ENCODE results near the gene CTDSPL. TPM values are rescaled to one million over a fixed set of nuclear protein-coding genes. Genes with fewer than 3 reads are reported as not detected.

The CTDSPL gene
- total RNA-seq, 1 donor from 2014 or later, result not detected

DNA sequence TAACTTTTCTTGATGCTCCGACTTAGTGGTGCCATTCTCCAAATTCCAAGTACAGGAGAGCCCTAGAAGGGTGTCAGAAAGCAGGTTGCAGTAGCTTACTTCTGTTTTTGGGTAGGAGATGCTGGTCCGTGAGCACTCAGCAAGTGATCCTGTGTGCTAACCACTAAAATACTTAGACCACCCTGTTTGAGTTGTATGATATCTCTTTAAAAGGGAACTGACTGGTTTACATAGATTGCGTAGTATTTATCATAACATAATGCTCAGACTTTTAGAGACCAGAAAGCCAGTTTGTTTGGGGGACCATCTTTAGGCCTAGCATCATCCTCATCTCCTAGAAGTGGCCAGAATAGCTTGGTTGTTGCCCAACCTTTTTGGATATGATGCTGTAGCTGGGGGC, 26.7 kb downstream of the CTDSPL start:
- TF ChIP-seq, protein P1, sequence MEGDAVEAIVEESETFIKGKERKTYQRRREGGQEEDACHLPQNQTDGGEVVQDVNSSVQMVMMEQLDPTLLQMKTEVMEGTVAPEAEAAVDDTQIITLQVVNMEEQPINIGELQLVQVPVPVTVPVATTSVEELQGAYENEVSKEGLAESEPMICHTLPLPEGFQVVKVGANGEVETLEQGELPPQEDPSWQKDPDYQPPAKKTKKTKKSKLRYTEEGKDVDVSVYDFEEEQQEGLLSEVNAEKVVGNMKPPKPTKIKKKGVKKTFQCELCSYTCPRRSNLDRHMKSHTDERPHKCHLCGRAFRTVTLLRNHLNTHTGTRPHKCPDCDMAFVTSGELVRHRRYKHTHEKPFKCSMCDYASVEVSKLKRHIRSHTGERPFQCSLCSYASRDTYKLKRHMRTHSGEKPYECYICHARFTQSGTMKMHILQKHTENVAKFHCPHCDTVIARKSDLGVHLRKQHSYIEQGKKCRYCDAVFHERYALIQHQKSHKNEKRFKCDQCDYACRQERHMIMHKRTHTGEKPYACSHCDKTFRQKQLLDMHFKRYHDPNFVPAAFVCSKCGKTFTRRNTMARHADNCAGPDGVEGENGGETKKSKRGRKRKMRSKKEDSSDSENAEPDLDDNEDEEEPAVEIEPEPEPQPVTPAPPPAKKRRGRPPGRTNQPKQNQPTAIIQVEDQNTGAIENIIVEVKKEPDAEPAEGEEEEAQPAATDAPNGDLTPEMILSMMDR (IDR thresholded peaks at IDR 0.05), result no peak
- intact Hi-C loops (cut with micrococcal nuclease), result no loop called here
- DNase-seq (no peak), ATAC-seq (ENCODE audit: low read depth) (no peak)
- Mint-ChIP-seq H3K27me3 (peaks cover 15% of the 10 kb centered on the region), H3K9me3 (no peaks in the 10 kb centered on the region), H3K4me1 (no peaks in the 10 kb centered on the region), H3K4me3 (no peak overlapping the region), H3K27ac (no peak overlapping the region), H3K36me3 (ENCODE audit: low read depth) (no peaks in the 10 kb centered on the region)
- ChIA-PET CTCF (no interaction called here), POLR2A (no interaction called here)

DNA sequence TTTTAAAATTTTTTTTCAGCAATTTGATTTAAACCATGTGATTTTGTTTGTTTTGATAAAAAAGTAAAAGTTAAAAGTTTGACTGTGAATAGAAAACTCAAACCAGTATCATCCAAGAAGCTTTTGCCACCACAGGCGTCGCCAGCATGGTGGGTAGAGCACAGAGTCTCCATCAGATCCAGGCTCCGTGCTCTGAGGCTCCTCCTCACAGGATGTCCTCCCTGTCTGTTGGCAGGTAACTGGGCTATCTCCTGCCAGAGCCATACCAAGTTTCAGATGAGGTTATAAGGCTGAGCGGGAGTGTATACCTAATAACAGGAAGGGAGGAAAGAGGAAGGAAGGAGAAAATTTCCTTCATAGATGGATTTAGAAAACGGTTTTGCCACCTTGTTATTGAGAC, 28.8 kb downstream of the CTDSPL start:
- CTCF ChIA-PET, result no interaction called here
- Mint-ChIP-seq H3K4me3 (no peak overlapping the region), H3K27ac (no peak overlapping the region), H3K9me3 (no peaks in the 10 kb centered on the region), H3K4me1 (no peaks in the 10 kb centered on the region), H3K27me3 (peaks cover 4% of the 10 kb centered on the region), H3K36me3 (ENCODE audit: low read depth) (no peaks in the 10 kb centered on the region)
- ATAC-seq (ENCODE audit: low read depth), result no peak
- no peak for DNase-seq
- intact Hi-C loops (cut with micrococcal nuclease), result no loop called here
- POLR2A ChIA-PET, result no interaction called here
- TF ChIP-seq, protein P1 (IDR thresholded peaks at IDR 0.05), result no peak

DNA sequence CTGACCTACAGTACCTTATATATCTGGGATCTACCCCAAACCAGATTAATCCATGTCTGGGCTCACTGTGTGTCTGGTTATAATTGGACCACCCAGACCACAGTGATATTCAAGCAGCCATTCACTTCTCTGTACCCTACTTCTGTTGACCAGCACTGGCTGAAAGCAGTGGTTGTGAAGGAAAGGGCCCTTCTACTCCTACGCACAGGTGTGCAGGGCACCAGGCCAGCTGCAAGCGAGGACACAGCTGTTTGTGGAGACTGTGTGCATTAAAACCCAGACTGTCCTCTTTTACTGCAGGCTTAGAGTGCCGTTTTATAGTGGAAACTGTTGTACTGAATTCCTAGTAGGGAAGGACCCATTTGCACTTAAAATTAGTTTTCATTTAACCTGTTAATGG, 29.5 kb downstream of the CTDSPL start:
- POLR2A ChIA-PET, result no interaction called here
- no peaks in the 10 kb centered on the region for H3K4me1 Mint-ChIP-seq
- no peaks in the 10 kb centered on the region for H3K36me3 Mint-ChIP-seq (ENCODE audit: low read depth)
- TF ChIP-seq, protein P1 (IDR thresholded peaks at IDR 0.05), result no peak
- intact Hi-C loops (cut with micrococcal nuclease), result no loop called here
- DNase-seq, result no peak
- H3K9me3 Mint-ChIP-seq, result no peaks in the 10 kb centered on the region
- ATAC-seq (ENCODE audit: low read depth), result no peak
- H3K27ac Mint-ChIP-seq, result no peak overlapping the region
- H3K4me3 Mint-ChIP-seq, result no peak overlapping the region
- CTCF ChIA-PET, result no interaction called here
- H3K27me3 Mint-ChIP-seq, result peaks cover 4% of the 10 kb centered on the region

DNA sequence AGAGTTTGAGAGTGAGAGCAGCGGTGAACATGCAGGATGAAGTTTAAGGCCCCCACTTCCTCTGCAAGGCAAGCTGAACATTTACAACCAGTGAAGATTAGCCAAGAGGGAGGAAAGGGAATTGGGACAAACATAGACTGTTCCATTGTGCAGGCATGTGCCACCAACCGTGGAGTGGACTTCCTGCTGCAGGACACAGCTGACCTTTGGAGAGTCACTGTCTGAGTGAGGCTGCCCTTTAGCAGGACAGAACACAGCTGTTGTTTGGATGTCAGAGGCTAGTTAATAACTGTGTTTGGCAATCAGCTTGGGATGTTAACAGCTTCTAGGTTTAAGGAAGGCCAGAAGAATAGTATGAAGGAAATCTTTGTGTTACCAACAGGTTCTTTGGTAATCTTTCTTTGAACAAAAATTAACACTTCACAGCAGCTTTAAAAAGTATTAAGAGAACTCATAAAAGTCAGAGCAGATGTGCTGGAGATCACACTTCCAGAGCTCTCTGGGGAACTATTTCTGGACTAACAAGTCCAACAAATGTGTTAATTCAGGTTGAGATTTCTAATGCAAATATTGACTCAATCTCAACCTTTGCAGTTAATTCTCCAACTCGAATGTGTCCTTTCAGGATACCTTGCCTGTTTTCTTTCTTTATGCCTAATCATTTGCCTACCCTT, 31.4 kb downstream of the CTDSPL start:
- TF ChIP-seq, protein P1 (IDR thresholded peaks at IDR 0.05), result no peak
- H3K27me3 Mint-ChIP-seq, result peaks cover 4% of the 10 kb centered on the region
- intact Hi-C loops (cut with micrococcal nuclease), result no loop called here
- no peaks in the 10 kb centered on the region for H3K9me3 Mint-ChIP-seq
- no peaks in the 10 kb centered on the region for H3K4me1 Mint-ChIP-seq
- POLR2A ChIA-PET, result no interaction called here
- no peak for ATAC-seq (ENCODE audit: low read depth)
- no peak overlapping the region for H3K4me3 Mint-ChIP-seq
- no peak overlapping the region for H3K27ac Mint-ChIP-seq
- no peaks in the 10 kb centered on the region for H3K36me3 Mint-ChIP-seq (ENCODE audit: low read depth)
- no peak for DNase-seq
- CTCF ChIA-PET, result no interaction called here

DNA sequence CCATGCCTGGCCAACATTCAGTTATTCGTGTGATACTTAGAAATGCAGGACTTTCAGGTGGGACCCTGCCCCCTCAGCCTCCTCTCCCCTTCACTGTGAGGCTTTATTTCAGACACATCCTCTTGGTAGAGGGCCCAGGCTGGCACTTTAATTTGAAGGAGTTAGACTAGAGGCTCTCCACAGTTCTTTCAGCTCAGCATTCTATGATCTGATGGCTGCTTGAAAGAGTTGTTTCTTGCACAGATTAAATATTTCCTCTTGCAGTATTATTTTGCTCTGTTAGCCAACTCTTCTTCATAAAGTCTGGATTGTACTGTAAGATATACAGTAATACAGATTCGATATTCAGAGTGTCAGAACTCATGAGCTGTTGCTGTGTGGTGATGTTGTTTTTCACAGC, 35.1 kb downstream of the CTDSPL start:
- intact Hi-C loops (cut with micrococcal nuclease), result no loop called here
- Mint-ChIP-seq H3K4me3 (no peak overlapping the region), H3K4me1 (no peaks in the 10 kb centered on the region), H3K36me3 (ENCODE audit: low read depth) (no peaks in the 10 kb centered on the region), H3K27me3 (peaks cover 13% of the 10 kb centered on the region), H3K27ac (no peak overlapping the region), H3K9me3 (no peaks in the 10 kb centered on the region)
- POLR2A ChIA-PET, result no interaction called here
- TF ChIP-seq, protein P1 (IDR thresholded peaks at IDR 0.05), result no peak
- DNase-seq, result no peak
- CTCF ChIA-PET, result no interaction called here
- ATAC-seq (ENCODE audit: low read depth), result no peak
